ENCODE measurements around the gene CD6. TPM values are rescaled to one million over a fixed set of nuclear protein-coding genes. Genes with fewer than 3 reads are reported as not detected.
A peak's percentile ranks its signal among the peaks of the same experiment; 100 is the strongest.

The CD6 gene
- polyA plus RNA-seq, 2 donors: 1.3 to 1.4 TPM

- peaks cover 0 to 23% of the 10 kb centered on the region in 2 donors for H3K36me3 ChIP-seq (ENCODE audit: control insufficient read depth in 2 of 2, insufficient read depth in 2 of 2, low read length in 1 of 2)
- no peak overlapping the region for H3K4me3 ChIP-seq (ENCODE audit: low read depth in 1 of 2, low read length in 2 of 2)
- no peaks in the 10 kb centered on the region for H3K27me3 ChIP-seq (ENCODE audit: control insufficient read depth in 1 of 2, insufficient read depth in 2 of 2, low read length in 2 of 2)
- no peak overlapping the region for H3K27ac ChIP-seq (ENCODE audit: low read depth in 2 of 2, low read length in 1 of 2)
- peaks cover 4 to 12% of the 10 kb centered on the region in 2 donors for H3K4me1 ChIP-seq (ENCODE audit: control insufficient read depth in 2 of 2, insufficient read depth in 2 of 2, low read length in 1 of 2)
- no peaks in the 10 kb centered on the region for H3K9me3 ChIP-seq (ENCODE audit: control insufficient read depth in 2 of 2, insufficient read depth in 1 of 2, low read depth in 1 of 2, low read length in 1 of 2)
- WGBS, 2 donors: 92% methylated on average over 53 to 57 of the region's 57 CpGs
Measured at GRCh38 chr11:60934124-60934789, 37.2 kb upstream of the CD6 start.

- H3K4me1 ChIP-seq (ENCODE audit: control insufficient read depth in 2 of 2, insufficient read depth in 2 of 2, low read length in 1 of 2): peaks cover 4 to 15% of the 10 kb centered on the region in 2 donors
- H3K27me3 ChIP-seq (ENCODE audit: control insufficient read depth in 1 of 2, insufficient read depth in 2 of 2, low read length in 2 of 2): no peaks in the 10 kb centered on the region
- no peak overlapping the region for H3K27ac ChIP-seq (ENCODE audit: low read depth in 2 of 2, low read length in 1 of 2)
- no peak overlapping the region for H3K4me3 ChIP-seq (ENCODE audit: low read depth in 1 of 2, low read length in 2 of 2)
- H3K36me3 ChIP-seq (ENCODE audit: control insufficient read depth in 2 of 2, insufficient read depth in 2 of 2, low read length in 1 of 2): peaks cover 0 to 23% of the 10 kb centered on the region in 2 donors
- WGBS, 2 donors: 83 to 85% methylated on average over 21 of the region's 21 CpGs
- H3K9me3 ChIP-seq (ENCODE audit: control insufficient read depth in 2 of 2, insufficient read depth in 1 of 2, low read depth in 1 of 2, low read length in 1 of 2): no peaks in the 10 kb centered on the region
Measured at GRCh38 chr11:60934790-60935605, 36.5 kb upstream of the CD6 start.

- Histone ChIP-seq H3K27ac (ENCODE audit: low read depth in 2 of 2, low read length in 1 of 2) (no peak overlapping the region), H3K36me3 (ENCODE audit: control insufficient read depth in 2 of 2, insufficient read depth in 2 of 2, low read length in 1 of 2) (peaks cover 0 to 17% of the 10 kb centered on the region in 2 donors), H3K4me1 (ENCODE audit: control insufficient read depth in 2 of 2, insufficient read depth in 2 of 2, low read length in 1 of 2) (peaks cover 4 to 16% of the 10 kb centered on the region in 2 donors), H3K27me3 (ENCODE audit: control insufficient read depth in 1 of 2, insufficient read depth in 2 of 2, low read length in 2 of 2) (no peaks in the 10 kb centered on the region), H3K4me3 (ENCODE audit: low read depth in 1 of 2, low read length in 2 of 2) (no peak overlapping the region), H3K9me3 (ENCODE audit: control insufficient read depth in 2 of 2, insufficient read depth in 1 of 2, low read depth in 1 of 2, low read length in 1 of 2) (no peaks in the 10 kb centered on the region)
- WGBS, 2 donors: 85 to 87% methylated on average over 23 to 27 of the region's 27 CpGs
Measured at GRCh38 chr11:60935676-60936442, 35.6 kb upstream of the CD6 start.

- Histone ChIP-seq H3K27me3 (ENCODE audit: control insufficient read depth in 1 of 2, insufficient read depth in 2 of 2, low read length in 2 of 2) (no peaks in the 10 kb centered on the region), H3K36me3 (ENCODE audit: control insufficient read depth in 2 of 2, insufficient read depth in 2 of 2, low read length in 1 of 2) (peaks cover 0 to 17% of the 10 kb centered on the region in 2 donors), H3K27ac (ENCODE audit: low read depth in 2 of 2, low read length in 1 of 2) (peak overlapping the region in 1 of 2 donors; percentile 28), H3K4me1 (ENCODE audit: control insufficient read depth in 2 of 2, insufficient read depth in 2 of 2, low read length in 1 of 2) (peaks cover 6 to 20% of the 10 kb centered on the region in 2 donors), H3K4me3 (ENCODE audit: low read depth in 1 of 2, low read length in 2 of 2) (no peak overlapping the region), H3K9me3 (ENCODE audit: control insufficient read depth in 2 of 2, insufficient read depth in 1 of 2, low read depth in 1 of 2, low read length in 1 of 2) (no peaks in the 10 kb centered on the region)
- WGBS, 2 donors: 88 to 89% methylated on average over 16 to 18 of the region's 18 CpGs
Measured at GRCh38 chr11:60936467-60937143, 34.9 kb upstream of the CD6 start.

- no peak overlapping the region for H3K4me3 ChIP-seq (ENCODE audit: low read depth in 1 of 2, low read length in 2 of 2)
- H3K27ac ChIP-seq (ENCODE audit: low read depth in 2 of 2, low read length in 1 of 2): no peak overlapping the region
- H3K36me3 ChIP-seq (ENCODE audit: control insufficient read depth in 2 of 2, insufficient read depth in 2 of 2, low read length in 1 of 2): peaks cover 5 to 17% of the 10 kb centered on the region in 2 donors
- H3K9me3 ChIP-seq (ENCODE audit: control insufficient read depth in 2 of 2, insufficient read depth in 1 of 2, low read depth in 1 of 2, low read length in 1 of 2): no peaks in the 10 kb centered on the region
- WGBS, 2 donors: 68% methylated on average over 12 of the region's 12 CpGs
- no peaks in the 10 kb centered on the region for H3K27me3 ChIP-seq (ENCODE audit: control insufficient read depth in 1 of 2, insufficient read depth in 2 of 2, low read length in 2 of 2)
- H3K4me1 ChIP-seq (ENCODE audit: control insufficient read depth in 2 of 2, insufficient read depth in 2 of 2, low read length in 1 of 2): peaks cover 6 to 25% of the 10 kb centered on the region in 2 donors
Measured at GRCh38 chr11:60937144-60937527, 34.3 kb upstream of the CD6 start.

- 93 to 94% methylated on average over 8 of the region's 8 CpGs for WGBS, 2 donors
- H3K9me3 ChIP-seq (ENCODE audit: control insufficient read depth in 2 of 2, insufficient read depth in 1 of 2, low read depth in 1 of 2, low read length in 1 of 2): no peaks in the 10 kb centered on the region
- no peak overlapping the region for H3K27ac ChIP-seq (ENCODE audit: low read depth in 2 of 2, low read length in 1 of 2)
- H3K4me1 ChIP-seq (ENCODE audit: control insufficient read depth in 2 of 2, insufficient read depth in 2 of 2, low read length in 1 of 2): peaks cover 6 to 30% of the 10 kb centered on the region in 2 donors
- H3K4me3 ChIP-seq (ENCODE audit: low read depth in 1 of 2, low read length in 2 of 2): no peak overlapping the region
- no peaks in the 10 kb centered on the region for H3K27me3 ChIP-seq (ENCODE audit: control insufficient read depth in 1 of 2, insufficient read depth in 2 of 2, low read length in 2 of 2)
- H3K36me3 ChIP-seq (ENCODE audit: control insufficient read depth in 2 of 2, insufficient read depth in 2 of 2, low read length in 1 of 2): peaks cover 5 to 22% of the 10 kb centered on the region in 2 donors
Measured at GRCh38 chr11:60937811-60938210, 33.7 kb upstream of the CD6 start.

- Histone ChIP-seq H3K4me1 (ENCODE audit: control insufficient read depth in 2 of 2, insufficient read depth in 2 of 2, low read length in 1 of 2) (peaks cover 6 to 32% of the 10 kb centered on the region in 2 donors), H3K36me3 (ENCODE audit: control insufficient read depth in 2 of 2, insufficient read depth in 2 of 2, low read length in 1 of 2) (peaks cover 5 to 21% of the 10 kb centered on the region in 2 donors), H3K4me3 (ENCODE audit: low read depth in 1 of 2, low read length in 2 of 2) (no peak overlapping the region), H3K9me3 (ENCODE audit: control insufficient read depth in 2 of 2, insufficient read depth in 1 of 2, low read depth in 1 of 2, low read length in 1 of 2) (no peaks in the 10 kb centered on the region), H3K27ac (ENCODE audit: low read depth in 2 of 2, low read length in 1 of 2) (no peak overlapping the region), H3K27me3 (ENCODE audit: control insufficient read depth in 1 of 2, insufficient read depth in 2 of 2, low read length in 2 of 2) (no peaks in the 10 kb centered on the region)
- WGBS, 2 donors: 88 to 89% methylated on average over 9 of the region's 9 CpGs
Measured at GRCh38 chr11:60938500-60938899, 33.0 kb upstream of the CD6 start.

GRCh38 chr11:60939301-60939700, 32.2 kb upstream of the CD6 start:
- 92 to 97% methylated on average over 7 of the region's 7 CpGs for whole genome bisulfite sequencing, 2 donors
- no peak overlapping the region for H3K4me3 ChIP-seq (ENCODE audit: low read depth in 1 of 2, low read length in 2 of 2)
- peaks cover 6 to 34% of the 10 kb centered on the region in 2 donors for H3K4me1 ChIP-seq (ENCODE audit: control insufficient read depth in 2 of 2, insufficient read depth in 2 of 2, low read length in 1 of 2)
- peaks cover 5 to 20% of the 10 kb centered on the region in 2 donors for H3K36me3 ChIP-seq (ENCODE audit: control insufficient read depth in 2 of 2, insufficient read depth in 2 of 2, low read length in 1 of 2)
- H3K27me3 ChIP-seq (ENCODE audit: control insufficient read depth in 1 of 2, insufficient read depth in 2 of 2, low read length in 2 of 2): no peaks in the 10 kb centered on the region
- H3K9me3 ChIP-seq (ENCODE audit: control insufficient read depth in 2 of 2, insufficient read depth in 1 of 2, low read depth in 1 of 2, low read length in 1 of 2): no peaks in the 10 kb centered on the region
- H3K27ac ChIP-seq (ENCODE audit: low read depth in 2 of 2, low read length in 1 of 2): no peak overlapping the region

GRCh38 chr11:60939855-60940254, 31.6 kb upstream of the CD6 start:
- Histone ChIP-seq H3K27ac (ENCODE audit: low read depth in 2 of 2, low read length in 1 of 2) (no peak overlapping the region), H3K9me3 (ENCODE audit: control insufficient read depth in 2 of 2, insufficient read depth in 1 of 2, low read depth in 1 of 2, low read length in 1 of 2) (no peaks in the 10 kb centered on the region), H3K4me1 (ENCODE audit: control insufficient read depth in 2 of 2, insufficient read depth in 2 of 2, low read length in 1 of 2) (peaks cover 6 to 34% of the 10 kb centered on the region in 2 donors), H3K27me3 (ENCODE audit: control insufficient read depth in 1 of 2, insufficient read depth in 2 of 2, low read length in 2 of 2) (no peaks in the 10 kb centered on the region), H3K4me3 (ENCODE audit: low read depth in 1 of 2, low read length in 2 of 2) (no peak overlapping the region), H3K36me3 (ENCODE audit: control insufficient read depth in 2 of 2, insufficient read depth in 2 of 2, low read length in 1 of 2) (peaks cover 5 to 17% of the 10 kb centered on the region in 2 donors)
- 45 to 58% methylated on average over 2 of the region's 2 CpGs for WGBS, 2 donors
